HL-60/S4 (cell line): ENCODE results near the gene CACNA2D1.

Source experiments
- in situ Hi-C: fragments of 300-500 bp; cut with MboI; formaldehyde crosslinking; loops from 2 replicates; pipeline ENCODE4 v1.14.3; 2022; ENCODE audit warnings: low sequenced_read_pairs

Gene CACNA2D1

DNA sequence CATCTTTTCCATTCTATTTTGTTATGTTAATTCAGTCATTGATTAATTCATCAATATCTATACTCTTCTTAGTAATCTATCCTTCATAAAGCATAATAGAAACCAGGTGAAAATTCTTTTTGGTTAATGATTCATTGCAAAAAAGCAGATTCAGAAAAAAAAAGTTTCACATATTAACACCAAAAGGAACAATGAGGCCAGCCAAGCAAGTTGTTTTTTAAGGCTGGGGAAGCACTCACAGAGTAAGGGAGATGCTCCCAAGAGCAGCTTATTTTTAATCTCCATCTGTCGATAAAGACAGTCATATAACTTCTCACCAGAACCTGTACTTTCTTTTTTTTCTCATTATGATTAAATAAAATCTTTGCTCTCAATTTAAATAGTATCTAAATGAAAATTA is 95.8 kb downstream of the CACNA2D1 start:
- in situ Hi-C loops = no loop called here

DNA sequence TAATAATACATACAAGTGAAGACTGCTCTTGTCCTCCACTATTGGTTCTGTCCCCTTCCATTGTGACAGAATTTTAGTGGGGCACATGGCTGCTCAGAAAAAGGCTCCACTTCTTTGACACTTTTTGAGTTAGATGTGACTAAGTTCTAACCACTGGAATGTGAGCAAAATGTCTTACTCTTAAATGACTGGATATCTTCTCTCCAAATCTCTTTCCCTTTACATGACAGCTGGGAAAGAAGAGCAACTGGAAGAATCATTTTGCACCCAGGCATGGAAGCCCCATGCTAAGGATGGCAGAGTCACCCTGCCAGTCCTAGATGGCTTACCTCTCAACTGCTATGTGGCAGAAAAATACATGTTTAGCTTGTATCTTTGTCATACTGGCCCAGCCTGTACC is 97.7 kb downstream of the CACNA2D1 start:
- in situ Hi-C loops = no loop called here

DNA sequence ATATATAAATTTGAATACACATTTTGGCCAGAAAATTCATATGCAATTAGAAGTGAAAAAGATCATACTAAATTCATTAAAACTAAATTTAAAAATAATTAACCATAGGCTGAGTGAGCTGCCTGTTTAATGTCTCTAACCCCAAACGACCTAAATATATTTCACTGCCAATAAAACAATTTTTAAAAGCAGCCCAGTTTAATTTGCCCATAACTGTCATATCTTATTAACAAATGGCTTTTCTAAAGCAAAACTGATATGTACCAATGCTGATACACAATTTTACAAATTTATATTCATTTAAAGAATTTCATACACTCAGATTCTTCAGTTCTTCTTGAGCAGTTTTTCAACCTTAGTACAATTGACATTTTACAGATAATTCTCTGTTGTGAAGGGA is 99.9 kb downstream of the CACNA2D1 start:
- in situ Hi-C loops = no loop called here

DNA sequence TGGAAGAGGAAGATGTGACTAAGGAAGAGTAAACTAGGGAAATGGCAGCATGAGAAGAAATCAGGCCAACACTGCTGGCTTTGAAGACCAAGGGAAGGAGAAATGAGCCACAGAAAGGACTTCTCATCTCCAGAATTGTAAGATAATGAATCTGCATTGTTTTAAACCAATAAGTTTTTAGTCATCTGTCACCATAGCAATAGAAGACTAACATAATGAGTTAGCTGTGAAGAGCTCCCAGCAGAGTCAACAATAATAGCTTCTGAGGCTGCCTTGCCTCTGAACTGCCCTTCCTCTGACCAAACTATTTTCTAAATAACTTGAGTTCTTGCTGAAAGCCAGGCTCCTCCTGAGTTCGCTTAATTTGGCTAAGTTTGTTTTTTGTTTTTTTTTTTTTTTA is 103.6 kb downstream of the CACNA2D1 start:
- in situ Hi-C loops = no loop called here

DNA sequence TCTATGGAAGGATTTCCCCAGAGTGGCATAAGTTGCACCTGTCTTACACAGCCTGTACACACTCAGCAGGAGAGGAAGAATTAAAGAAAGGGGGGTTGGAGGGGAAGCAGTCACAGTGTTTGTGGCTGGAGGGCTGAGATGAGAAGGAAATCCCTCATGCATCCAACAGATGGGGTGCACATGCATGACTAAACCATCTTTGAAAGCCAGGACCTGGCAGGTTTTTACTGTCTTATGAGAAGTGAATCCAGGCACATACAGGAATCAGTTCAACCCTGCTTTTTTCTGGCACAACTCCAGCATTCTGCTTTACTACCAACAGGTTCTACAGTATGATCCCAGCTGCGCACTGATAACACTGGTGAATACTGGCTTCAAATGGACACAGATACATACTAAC is 107.7 kb downstream of the CACNA2D1 start:
- in situ Hi-C loops = no loop called here

DNA sequence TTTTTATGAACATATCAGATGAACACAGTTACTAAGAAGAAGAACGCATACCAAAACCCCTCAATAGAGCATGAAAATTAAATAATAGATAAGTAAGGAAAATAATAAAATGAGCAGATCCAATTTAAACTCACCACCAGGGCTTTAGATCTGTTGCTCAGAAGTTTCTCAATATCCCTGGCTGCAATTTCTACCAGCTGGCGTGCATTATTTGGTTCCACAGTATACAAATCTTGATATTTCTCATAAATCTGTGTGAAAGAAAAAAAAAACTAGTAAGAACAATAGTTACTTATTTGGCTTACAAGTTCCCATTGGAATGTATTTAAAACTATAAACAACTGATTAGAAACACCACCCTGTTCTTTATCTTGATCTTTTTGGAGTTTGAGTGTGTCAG is 108.6 kb downstream of the CACNA2D1 start:
- in situ Hi-C loops = no loop called here

DNA sequence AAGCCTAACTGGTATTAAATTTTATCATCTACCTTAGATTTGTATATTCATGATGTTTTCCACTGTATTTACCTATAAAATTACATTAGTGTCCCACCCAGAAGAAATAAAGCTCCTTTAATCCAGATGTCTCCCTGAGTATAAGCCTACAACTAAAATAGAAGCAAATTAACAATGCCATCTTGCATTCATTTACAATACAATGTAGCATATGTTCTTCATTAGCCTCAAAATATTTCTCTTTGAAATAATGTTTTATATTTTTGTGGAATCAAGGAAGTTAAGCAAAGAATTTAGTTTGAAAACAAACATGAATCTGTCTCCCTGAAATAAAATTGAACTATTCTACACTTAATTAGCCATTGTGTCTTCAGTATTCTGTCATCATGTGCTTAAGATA is 112.3 kb downstream of the CACNA2D1 start:
- in situ Hi-C loops = no loop called here

DNA sequence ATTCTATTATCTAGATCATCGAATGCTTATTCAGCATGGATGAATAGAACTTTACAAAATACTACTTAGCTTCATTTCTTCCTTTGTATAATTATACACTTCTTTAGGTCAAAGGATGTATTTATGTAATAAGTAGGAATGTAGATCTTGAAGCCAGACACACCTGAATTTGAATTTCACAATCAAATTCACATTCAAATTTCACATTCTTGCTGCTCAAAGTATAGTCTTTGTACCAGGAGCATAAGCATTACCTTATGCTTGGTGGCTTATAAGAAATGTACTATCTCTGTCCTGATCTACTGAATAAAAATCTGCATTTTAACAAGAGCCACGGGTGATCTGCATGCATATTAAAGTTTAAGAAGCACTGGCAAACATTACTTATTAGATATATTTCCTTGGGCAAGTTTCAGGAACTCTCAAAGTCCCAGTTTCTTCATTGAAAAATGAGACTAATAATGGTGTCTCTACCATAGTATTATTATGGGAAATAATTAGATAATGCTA is 112.8 kb downstream of the CACNA2D1 start:
- in situ Hi-C loops = no loop called here

DNA sequence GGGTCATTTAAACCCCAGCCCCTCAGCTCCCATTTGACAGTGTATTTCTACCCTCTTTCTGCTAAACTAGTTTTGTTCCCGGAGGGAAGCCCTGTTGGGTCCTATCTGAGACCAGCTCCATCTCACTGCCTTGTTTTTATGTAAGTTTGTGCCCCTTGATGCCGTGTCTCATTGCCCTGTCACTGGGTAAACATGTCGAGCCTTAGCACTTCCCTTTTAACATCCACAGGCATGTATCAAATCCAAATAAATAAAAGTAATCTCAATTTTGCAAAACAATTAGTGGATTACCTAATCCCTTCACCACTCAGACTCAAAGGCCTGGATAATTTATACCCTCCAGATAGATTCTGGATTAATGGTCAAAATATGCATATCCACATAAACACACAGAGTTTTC is 115.7 kb downstream of the CACNA2D1 start:
- in situ Hi-C loops = no loop called here

DNA sequence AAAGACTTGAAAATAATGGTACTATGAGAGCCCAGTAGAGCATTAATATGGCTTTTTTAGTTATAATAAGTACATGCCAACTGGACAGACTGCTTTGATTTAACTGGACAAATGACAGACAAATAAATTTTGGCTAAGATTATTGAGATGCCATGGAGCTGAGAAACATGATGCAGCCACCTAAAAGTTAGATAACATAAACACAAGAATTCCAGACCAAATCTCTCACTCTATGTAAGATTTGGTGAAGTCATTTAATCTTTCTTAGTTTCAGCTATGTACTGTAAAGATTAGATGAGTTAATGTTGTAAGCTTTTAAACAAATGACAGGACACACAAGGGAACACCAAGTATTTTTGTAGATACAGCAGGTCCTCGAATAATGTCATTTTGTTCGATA is 118.2 kb downstream of the CACNA2D1 start:
- in situ Hi-C loops = no loop called here

DNA sequence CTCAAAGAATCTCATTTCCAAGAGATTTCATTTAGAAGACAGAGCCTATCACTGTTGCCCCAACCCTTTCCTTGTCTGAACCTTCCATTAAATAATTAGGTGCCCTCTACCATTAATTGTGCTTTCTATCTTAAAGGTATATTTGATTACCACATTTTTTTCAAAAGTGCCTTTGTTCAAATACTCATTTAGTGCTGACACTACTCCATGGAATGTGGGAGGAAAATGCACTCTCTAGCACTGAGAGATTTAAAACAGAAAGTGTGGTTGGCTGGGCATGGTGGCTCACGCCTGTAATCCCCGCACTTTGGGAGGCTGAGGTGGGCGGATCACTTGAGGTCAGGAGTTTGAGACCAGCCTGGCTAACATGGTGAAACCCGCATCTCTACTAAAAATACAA is 119.8 kb downstream of the CACNA2D1 start:
- in situ Hi-C loops = no loop called here

DNA sequence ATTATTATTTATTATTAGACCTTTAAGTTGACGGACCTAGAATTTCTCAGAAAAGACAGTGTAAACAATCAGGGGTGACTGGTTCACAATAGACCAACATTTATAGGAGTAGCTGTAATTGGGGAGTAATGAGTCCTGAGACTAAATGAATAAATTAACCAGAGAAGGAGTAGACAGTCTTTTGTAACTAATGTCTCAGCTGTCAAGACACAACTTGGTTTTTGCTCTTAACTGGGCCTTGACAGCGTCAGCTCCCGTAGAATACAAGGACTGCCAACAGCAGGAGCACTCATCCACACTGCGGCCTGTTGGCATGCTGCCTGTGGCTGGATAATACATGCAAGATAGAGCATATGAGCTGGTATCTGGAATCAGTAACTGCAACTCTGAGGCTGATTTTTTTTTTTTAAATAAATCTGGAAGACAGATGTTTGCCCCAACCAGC is 123.9 kb downstream of the CACNA2D1 start:
- in situ Hi-C loops = no loop called here

DNA sequence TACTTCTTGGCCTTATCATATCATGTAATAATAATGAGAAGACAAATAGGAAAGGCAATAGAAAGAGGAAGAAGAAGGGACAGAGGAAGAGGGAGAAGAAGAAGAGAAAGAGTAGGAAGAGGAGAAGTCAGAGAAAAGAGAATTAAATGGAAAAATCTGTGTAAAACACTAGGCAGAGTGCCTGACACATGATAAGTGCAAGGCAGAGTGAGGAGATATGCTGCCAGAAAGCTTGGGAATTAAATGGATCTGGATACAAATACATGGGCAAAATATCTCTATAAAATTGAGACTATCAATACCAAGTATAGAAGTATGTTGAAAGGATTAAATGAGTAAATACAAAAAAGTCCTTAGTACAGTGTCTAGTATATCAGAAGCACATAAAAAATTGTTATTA is 124.8 kb downstream of the CACNA2D1 start:
- in situ Hi-C loops = no loop called here

DNA sequence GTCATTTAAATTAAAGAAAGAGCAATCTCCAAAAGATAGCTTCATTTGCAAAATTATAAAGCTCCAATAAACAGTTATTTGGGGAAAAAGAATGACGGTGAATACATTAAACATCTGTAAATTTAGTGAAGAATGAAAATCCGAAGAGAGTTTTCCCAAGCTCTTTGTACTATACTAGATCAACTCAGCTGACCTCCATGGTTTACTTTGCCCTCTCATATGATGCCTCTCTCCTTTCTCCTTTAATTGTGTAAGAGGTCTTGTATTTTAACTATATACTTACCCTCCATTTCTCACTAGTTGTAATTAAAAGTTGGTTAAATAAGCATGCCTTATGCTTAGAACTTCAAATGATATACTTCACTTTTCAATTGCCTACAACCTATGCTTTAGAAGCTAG is 125.8 kb downstream of the CACNA2D1 start:
- in situ Hi-C loops = no loop called here

DNA sequence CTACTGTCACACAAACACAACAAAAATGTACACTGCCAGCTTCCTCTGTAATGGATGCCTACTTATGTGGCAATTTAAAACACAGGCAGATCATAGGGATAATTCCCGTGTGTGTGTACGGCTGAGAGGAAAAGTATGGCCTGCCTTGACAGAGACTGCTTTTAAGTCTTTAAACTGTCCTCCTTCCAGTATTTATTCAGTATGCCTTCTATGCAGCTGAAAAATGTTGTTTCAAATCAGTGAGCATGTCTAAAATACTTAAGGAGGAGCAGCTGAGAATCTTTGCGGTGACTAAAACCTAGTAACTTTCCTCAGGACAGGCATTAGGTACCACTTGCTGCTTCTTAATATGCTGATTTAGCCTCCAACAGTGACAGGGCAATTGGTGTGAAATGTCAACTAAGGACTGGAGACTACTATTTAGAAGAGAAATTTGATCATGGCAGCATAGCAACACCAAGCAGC is 126.3 kb downstream of the CACNA2D1 start:
- in situ Hi-C loops = no loop called here

DNA sequence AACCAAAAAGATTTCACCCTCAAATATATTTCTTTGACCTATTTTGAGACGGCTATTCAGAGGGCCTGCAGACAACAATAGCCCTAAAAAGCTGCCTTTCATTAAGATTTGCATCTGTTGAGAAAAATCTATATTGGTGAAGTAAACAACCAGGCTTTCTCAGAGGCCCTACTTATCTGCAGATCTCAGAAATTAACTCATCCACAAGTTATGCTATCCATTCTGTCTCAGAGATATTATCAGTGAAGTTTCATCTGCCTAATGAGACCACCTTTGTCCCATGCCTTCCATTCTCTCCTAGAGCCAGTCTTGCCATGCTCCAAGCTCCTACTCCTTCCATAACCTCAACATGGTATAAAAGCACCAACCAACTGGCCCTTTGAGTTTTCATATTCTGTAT is 130.3 kb downstream of the CACNA2D1 start:
- in situ Hi-C loops = no loop called here

DNA sequence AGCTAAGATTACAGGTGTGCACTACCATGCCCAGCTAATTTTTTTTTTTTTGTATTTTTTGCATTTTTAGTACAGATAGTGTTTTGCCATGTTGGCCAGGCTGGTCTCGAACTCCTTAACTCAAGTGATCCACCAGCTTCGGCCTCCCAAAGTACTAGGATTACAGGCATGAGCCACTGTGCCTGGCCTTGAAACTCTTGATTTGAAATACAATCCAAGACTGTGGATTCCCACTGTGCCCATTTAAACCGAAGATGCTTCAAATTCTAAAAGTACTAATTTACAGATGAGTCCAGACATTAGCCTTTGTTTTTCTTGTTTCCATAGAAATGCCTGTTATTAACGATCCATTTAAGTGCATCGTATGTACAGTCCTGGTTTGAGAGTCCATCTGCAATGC is 130.9 kb downstream of the CACNA2D1 start:
- in situ Hi-C loops = no loop called here

DNA sequence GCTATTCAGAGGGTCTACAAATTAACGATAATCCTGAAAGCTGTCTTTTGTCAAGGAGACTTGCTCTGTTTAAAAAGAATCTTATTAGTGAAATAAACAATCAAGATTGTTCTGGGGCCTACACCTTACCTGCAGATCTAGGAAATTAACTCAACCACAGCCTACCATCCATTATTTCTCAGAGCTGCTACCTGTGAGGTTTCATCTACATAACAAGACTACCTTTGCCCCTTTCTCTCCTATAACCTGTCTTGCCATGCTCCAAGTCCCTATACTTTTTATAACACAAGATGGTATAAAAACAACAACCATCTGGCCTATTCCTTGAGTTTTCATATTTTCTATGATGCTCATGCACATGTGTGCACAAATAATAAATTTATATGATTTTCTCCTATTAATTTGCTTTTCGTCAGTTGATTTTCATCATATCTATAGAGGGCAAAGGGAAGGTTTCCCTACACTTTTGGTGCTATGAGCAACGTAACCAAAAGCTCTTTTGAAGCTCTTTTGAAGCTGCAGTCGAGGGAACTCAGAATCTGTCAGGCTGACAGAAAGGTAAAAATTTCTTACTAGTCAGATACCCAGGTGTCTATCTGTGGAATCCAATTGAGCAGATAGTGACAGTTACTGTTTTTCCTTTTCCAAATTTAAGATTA is 138.1 kb downstream of the CACNA2D1 start:
- in situ Hi-C loops = no loop called here

DNA sequence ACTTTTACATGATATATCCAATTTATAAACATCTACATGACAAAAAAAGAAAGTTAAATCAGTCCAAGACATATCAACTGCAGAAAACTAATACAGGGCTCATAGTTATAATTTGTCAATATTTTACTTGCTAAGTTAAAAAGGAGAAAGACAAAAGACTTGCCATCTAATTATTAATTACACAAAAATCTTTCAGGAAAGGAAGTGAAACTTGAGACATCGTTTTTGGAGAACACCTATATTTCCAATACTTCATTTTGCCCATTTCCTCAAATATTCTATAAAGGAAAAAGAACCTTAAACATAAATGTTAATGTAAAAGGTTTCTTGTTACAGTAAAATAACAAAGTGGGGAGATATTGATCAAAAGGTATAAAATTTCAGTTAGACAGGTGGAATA is 148.7 kb downstream of the CACNA2D1 start:
- in situ Hi-C loops = no loop called here

DNA sequence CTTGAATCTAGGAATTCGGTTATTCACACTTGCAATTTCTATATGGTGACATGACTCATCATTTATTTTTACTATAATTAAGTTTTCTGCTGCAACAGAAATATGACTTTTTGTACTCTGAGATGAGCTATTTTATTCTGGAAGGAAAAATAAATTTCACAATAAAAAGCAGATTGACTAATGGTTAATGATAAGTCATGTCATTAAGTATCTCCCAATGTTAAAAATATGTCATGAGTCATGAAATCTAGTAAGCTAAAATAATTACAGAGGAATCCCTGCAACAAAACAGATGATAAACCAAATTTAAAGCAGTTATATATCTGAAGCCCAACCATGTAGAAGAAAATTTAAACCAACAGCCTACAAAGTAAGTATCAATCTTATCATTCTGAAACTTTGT is 149.2 kb downstream of the CACNA2D1 start:
- in situ Hi-C loops = no loop called here

DNA sequence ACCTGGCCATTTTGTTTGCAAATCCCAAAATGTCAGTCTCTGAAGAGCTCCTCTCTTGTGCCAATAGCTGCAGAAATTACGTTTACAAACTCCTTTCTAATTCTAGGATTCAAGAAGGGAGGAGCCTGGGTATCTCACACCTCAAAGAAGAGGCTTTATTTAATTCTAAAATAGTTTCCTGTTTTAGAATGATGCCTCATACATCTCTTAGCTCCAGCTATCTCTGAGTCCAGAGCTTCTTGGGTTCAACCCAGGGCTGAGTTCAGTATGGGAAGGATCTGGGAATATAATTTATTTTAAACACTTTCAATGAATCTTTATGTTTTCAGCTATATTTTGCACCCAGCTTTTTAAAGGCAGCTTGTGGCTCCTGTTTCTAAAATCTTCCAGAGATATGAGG is 150.1 kb downstream of the CACNA2D1 start:
- in situ Hi-C loops = no loop called here

DNA sequence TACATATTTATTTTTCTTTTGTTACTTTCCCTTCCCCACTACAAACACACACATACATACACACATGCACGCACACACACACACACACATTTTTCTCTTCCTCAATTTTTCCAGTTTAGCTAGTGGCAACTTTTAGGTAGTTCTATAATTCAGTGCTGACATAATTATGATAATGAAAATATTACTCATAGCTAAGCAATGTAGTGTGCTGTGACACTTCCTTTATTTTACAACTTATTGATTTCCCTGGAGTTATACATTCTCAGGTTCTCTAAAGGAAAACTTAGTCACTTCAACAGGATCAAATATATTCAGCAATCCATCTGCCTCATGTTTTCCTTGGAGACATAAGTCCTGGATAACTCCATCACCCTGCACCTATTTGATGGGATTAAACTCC is 151.6 kb downstream of the CACNA2D1 start:
- in situ Hi-C loops = no loop called here

DNA sequence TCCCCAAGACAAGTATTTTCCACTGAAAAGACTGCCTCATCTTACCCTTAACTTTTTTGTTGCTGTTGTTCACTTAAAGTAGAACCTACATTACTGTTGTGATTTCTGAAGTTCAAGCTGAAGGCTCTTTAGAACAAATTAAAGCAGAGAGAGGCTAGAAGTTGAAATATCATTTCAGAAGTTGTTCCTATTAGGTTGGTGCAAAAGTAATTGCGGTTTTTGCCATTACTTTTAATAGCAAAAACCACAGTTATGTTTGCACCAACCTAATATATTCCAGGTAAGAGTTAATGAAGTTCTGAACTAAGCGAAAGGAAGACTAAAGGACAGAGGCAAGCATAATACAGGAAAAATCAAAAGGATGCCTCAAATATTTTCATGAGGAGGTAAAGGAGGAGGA is 153.7 kb downstream of the CACNA2D1 start:
- in situ Hi-C loops = no loop called here
